Hepatic stellate cell (primary cell): ENCODE results near the gene ULK4.

Experiments
- DNase-seq: peaks from one replicate; pipeline ENCODE4 v3.0.0; 2011; ENCODE audit warnings: low spot score

Gene ULK4

DNA sequence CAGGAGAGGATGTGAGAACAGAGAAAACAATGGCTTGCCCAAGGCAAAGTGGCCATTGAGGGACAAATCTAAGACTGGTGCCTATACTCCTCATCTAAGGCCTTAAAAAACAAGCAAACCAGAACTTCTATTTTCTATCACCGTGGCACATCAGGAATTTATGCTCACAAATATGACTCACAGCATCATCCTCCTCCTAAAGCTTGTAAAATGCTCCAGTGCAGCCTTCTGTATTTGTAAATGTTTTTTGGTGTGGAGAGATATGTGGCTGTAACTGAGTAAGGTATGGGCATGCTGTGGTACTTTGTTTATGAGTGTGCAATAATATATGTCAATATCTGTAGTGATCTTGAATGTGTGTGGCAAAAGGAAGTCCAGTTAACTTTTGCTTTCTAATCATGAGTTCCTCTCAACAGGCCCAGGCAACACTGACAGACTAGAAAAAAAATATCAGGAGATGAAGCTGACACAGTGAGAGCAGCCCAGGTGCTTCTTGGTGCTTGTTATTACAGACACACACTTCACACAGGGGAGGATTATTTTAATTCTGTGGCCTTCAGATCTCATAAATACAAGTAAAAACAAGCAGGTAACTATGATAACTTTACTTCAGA, 702.3 kb downstream of the ULK4 start:
- no peak for DNase-seq

DNA sequence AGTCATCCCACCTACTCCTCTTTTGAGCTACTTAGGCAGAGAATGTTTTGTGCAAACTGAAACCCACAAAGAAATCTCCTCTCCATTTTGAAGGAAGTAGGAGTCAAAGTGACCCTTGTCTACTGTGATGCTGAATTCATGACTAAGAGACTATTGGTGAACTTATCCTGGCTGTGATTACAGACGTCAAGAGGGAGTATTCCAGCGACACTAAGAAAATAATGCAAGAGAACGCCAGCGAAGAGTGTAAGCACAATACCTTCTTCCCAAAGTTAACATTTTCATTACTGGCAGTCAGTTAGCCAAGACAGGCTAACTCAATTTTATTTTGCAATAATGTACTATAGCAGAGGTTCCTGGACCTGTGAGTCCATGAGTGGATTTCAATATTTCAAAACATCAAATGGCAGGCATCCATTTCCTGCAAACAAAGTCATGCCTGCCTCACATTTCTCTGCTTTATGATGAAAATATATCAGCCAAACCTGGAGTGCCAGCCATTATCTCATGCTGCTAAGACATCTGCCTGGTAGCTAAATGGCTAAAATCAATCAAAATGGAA, 703.6 kb downstream of the ULK4 start:
- DNase-seq, result no peak

DNA sequence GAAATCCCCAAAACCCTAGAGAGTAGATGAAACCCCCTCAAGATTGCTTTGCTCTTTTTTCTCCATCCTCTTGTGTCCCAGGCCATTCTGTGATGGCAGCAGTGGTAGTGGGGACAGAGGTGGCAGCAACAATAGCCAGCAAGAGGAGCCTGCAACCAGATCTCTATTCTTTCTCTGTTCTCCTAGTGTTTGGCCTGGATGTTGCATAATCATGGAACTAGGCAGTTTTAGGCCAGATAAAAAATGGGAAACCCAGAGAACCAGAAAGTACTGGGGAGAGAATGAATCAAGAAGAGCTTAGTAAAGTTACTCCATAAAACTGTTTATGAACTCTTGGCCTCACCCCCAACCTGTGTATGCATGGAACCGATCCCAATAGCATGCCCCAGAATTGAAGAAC, 710.3 kb downstream of the ULK4 start:
- DNase-seq, result no peak

DNA sequence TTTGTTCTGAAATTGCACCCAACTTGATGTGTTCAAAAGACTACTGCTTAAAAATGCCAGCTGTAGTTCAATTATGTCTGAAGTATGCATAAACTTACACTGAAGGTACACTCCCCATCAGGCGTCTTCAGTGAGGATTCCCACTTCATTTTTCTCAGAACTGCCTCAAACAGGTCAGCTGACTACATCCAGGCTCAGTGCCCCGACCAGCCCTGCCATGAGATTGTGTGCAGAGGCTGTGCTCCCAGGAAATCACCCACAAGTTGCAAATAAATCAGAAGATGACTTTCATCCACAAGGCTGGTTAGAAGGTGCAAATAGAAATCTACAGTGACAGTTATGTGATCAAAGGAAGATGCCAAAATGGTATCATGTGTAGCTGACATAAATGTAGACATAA, 711.1 kb downstream of the ULK4 start:
- DNase-seq, result no peak

DNA sequence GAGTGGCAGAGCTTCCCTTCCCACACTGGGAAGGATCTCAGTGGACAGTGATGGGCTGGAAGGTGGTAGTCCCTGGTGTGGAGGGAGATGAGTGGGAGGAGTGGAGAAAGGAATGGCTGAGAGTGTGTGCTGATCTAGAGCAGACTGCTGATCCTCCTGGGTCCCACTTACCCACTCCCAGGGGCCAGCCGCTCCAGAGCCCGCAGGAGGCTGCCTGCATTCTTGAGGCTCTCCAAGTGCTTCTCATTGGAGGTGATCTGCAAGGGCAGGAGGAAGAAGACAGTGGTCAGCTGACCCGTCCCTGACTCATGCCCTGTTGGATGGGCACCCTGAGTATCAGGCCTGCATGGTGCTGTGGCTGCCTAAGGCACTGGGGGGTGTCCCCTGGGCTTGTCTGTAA, 712.6 kb downstream of the ULK4 start:
- no peak for DNase-seq

DNA sequence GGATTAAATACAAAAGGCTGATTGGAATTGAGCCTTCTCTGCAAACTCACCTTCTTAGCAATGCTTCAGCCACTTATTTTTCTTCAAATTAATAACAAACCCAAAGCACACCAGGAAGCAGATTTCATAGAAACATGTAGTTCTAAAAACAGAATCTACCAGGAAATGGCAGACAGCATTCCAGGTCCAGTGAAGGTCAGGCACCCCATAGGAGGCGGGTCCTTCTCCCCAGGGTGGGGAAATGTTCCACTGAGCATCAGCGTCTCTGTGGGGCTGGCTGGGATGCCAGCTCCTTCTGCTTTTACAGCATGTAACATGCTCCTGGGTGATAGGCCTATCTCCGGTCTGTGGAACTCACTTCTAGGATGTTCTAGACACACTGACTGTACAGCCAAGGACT, 713.4 kb downstream of the ULK4 start:
- DNase-seq, result no peak

DNA sequence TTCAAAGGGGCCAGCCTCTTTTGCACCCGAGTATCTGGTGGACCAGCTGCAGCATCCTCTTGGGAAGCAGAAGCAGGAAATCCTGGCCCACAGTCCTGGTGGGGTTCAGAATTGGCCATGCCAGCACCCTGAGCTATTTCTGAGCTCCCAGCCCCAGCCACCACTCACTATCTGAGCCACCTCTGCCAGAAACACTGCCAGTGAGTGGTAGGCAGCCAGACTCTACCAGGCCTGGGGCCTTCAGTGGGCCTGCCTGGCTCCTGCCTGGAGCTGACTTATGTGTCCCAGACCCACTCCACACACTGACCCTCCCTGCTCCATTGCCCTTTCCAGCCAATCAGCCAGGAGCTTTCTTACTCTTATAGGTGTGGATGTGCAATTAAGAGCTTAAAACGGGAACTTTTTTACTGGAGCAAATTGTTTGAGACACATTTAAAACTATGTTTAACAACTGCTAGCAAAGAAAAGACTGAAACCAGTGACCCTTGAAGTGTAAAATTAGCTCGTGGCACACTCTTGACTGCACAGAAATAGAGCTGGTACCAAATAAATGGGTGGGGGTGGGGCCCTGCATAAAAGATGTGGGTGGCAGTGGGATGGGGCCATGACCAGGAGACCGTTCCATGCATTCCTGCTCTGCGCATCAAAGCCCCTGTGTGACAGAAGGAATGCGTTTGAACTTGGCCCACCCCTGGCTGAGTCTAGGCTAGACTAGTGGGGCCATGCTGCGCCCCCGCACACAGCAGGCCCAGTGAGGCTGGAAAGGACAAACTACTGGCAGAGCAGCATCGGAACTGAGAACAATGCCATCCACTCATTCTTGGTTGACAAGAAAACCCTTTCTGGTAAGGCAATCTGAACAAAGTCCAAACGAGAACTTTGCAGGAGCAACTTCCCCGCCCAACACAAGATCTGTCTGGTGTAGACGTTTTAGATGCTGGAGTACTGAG, 714.6 kb downstream of the ULK4 start:
- no peak for DNase-seq

DNA sequence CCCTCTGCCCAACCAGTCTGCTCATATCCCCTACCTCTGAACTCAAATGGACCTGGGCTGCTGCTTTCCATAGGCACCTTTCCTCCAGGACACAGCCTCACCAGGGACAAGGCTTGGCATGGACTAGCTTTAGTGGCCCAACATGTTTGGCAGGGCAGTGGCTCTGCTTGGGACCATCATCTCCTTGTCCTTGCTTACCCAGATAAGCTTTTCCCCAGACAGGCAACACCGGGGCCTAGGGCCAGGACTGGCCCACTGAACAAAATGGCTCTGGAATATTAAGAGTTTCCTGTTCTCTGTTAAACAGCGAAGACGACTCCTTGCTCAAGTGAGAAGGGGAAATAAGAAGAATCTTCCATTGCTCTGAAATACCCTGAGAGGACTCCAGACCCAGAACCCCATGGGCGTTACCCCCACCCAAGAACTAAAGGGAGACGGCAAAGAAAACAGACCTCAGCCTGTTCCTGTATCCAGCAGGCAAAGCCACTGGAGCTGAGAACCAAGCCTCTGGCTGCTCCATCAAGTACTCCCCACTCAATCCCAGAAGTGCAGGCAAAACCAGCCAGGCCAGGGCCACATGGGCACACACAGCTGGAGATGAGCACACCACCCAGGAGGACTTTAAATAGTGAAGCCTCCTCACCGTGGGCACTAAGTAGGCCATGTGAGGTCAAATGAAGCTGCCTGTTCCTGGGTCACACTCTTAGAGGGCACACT, 717.1 kb downstream of the ULK4 start:
- no peak for DNase-seq

DNA sequence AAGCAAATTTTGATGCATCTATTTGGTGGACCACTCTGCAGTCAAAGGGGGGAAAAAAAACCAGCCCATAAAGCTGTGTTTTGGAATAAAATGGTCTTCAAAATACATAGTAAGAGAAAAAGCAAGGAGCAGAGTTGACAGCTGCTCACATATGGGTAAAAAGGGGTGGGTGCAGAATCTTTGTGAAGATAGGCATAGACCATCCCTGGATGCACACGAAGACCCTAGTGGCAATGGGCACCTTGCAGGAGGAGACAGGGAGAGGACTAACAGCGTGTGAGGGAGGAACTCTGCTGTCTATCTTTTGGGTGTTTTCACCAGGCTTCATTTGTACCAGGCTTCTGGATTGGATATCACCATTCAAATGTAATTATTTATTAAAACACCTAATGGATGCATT, 718.7 kb downstream of the ULK4 start:
- no peak for DNase-seq

DNA sequence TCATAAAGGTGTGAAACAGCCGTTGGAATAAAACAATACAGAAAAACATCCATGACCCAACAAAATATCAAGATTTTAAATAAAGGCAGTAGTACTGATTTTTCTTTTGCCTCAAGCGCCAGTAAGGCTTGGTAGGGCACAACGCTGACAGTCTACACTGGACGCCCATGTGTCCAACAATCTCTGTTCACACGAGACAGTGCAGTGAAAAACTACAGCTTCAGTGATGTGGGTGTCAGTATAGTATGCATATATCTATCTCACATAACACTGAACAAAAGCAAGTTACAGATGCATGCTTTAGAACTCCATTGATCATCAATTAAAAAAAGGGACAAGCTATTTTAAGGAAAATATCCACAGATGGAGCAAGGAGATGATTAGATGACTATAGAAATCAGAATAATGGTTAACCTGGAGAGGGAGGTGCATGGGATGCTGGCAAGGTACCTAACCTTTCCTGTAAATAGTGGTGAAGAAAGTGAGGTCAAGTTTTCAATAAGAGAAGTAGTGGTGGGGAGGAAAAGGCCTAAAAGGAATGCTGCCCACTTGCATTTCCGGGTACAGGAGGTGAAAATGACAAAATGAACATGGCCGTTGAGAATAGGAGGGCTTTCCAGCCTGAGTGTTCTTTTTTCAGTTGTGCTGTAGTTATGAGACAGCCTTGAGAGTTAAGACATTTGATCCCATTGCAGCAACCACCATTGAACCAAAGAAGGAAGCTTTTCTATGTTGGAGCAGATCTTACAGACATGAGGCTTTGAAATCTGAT, 719.9 kb downstream of the ULK4 start:
- no peak for DNase-seq

DNA sequence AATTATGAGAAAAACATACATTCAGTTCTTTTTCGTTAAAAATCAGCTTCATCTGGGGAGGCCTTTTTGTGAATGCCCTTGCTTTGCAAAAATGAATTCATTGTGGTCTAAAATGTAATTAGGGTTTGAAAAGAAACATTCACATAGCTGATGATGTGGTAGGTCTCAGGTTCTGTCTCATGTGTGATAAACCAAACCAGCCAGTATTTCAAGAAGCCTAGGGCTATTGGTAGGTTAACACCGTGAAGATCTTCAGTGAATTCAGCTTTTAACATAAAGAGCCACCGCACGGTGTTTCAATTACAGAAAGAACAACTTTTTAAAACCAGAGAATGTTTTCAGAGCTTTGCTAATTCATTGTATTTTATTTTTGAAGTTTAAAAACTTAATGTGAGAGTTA, 720.7 kb downstream of the ULK4 start:
- no peak for DNase-seq

DNA sequence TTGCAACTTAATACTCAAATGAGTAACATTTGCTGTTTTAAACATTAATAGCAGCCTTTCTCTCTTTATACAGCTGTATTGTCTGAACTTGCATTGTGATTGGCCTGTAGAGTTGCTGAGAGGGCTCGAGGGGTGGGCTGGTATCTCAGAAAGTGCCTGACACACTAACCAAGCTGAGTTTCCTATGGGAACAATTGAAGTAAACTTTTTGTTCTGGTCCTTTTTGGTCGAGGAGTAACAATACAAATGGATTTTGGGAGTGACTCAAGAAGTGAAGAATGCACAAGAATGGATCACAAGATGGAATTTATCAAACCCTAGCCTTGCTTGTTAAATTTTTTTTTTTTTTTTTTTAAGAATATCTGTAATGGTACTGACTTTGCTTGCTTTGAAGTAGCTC, 722.3 kb downstream of the ULK4 start:
- DNase-seq, result no peak

DNA sequence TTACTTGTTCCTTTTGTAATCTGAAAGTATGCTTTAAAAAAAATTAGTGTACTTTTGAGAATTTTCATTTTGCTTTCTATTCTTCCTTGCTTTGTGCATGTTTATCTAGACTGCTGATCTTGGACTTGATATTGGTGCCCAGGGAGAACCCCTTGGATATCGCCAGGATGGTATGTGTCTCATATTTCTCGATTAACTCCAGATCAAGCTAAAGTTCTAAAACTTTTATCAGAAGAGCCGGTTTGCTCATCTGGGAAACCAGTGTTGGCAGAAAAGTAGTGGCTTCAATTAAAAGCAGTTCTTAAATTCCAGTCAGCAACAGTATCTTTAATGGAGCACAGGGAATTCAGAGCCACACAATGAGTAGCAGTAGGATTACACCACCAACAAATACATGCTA, 724.0 kb downstream of the ULK4 start:
- DNase-seq, result no peak

DNA sequence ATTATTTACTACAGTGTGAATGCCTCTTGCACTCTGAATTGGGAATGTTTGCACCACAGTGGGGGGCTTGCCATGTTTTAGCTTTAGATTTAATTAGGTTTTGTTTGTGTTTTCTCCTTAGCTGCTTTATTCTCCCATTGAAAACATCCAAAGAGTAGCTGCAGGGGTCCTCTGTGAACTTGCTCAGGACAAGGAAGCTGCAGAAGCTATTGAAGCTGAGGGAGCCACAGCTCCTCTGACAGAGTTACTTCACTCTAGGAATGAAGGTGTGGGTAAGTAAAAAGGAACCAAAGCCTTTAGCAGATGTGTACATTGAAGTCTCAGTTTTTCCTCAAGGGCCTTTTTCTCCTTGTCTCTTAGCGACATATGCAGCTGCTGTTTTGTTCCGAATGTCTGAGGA, 725.7 kb downstream of the ULK4 start:
- DNase-seq, result no peak

DNA sequence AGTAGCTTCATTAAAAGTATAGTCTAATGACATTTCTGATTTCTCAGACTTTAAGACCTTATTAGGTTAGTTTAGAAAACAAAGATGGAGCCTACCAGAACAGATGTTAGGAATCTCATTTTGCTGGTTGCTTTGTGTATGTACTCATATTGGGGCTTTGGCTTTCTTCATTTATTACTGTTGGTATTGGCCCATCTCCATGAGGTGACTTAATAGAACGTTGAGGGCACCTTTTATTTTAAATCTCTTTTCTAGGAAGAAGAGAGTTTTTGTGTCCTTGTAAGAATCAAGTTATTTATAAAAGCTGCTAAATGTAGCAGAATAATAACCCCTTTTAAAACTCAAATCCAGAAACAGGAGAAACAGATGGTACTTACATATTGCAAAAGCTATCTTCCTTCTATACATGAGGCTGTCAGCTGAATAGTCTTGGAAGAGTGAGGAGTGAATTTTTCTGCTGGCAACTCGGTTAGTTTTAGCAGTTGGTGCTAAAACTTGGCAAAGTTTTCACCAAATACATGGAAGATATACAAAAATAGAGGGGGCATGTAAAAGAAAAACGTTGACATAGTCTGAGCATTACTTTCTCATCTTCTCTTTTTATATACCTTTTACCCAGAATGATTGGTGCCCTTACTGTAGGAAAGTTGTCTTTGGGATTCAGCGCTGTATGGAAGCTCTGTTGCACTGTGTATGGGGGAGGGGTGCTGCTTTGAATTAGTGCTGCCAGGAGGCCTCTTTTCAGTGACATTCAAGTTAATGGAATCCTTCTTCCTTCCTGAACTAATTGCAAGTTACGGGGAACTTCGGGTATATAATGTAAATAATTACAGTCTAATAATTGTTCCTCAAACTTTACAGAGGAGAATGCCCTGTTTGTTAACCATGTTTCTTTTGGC, 726.8 kb downstream of the ULK4 start:
- no peak for DNase-seq

DNA sequence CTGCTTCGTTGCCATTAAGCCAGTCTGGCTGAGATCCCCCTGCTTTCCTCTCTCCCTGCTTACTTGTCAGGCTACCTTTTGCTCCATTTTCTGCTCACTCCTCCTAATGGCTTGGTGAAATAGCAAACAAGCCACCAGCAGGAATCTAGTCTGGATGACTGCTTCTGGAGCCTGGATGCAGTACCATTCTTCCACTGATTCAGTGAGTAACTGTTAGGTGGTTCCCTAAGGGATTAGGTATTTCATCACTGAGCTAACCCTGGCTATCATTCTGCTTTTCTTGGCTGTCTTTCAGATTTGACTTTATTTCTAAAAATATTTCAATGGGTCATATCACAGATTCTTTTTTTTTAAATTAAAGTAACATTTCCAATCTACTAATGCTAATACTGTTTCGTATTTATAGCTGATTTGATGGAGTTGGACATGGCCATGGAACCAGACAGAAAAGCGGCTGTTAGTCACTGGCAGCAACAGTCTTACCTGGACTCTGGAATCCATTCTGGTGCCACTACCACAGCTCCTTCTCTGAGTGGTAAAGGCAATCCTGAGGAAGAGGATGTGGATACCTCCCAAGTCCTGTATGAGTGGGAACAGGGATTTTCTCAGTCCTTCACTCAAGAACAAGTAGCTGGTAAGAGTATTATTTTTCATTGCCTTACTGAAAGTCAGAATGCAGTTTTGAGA, 737.6 kb downstream of the ULK4 start:
- DNase-seq, result peak; percentile 67

DNA sequence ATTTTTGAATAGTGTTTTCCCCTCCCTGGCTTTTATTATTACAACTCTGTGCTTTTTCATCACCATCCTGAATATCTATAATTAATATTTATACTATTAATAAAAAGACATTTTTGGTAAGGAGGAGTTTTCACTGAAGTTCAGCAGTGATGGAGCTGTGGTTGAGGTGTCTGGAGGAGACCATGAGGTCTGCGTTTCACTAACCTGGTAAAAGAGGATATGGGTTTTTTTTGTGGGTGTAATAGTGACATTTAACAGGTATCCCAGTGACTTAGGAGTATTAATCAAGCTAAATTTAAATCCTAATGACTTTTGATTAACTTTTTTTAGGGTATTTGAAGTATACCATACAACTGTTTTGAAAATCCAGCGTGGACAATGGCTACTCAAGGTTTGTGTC, 738.2 kb downstream of the ULK4 start:
- no peak for DNase-seq

DNA sequence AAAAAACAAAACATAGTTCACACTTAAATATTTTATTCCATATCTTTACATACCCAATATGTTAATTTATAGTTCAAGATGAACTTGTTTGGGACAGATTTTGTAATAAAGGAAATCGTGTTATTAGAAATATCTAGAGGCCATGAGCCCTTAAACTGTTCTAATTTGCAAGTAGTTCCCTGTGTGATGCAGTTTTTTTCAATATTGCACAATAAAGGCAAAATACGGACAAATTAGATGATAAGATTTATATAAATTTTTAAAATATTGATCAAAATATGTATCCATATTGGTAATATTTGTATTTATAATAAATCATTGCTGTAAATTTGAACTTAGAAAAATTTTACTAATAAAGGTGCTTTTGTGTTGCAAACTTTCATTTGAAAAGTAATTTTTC, 738.8 kb downstream of the ULK4 start:
- no peak for DNase-seq

DNA sequence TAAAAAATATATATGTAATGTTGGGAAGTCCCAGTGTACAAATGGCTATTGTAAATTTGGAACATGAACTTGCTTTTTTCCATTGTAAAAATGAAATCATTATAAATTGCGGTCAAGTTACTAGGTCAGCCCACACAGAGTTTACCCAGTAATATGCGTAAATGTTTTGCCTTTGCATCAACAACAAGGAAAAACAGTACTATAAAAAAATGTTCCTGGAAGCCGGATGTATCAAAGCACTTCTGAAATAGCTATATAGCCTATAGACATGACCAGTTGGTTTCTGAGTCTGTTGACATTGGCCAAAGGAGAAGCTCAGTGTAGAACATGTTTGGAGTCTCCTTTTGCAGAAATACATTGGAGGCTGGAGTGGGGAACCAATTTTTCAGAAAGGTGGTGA, 739.4 kb downstream of the ULK4 start:
- no peak for DNase-seq

DNA sequence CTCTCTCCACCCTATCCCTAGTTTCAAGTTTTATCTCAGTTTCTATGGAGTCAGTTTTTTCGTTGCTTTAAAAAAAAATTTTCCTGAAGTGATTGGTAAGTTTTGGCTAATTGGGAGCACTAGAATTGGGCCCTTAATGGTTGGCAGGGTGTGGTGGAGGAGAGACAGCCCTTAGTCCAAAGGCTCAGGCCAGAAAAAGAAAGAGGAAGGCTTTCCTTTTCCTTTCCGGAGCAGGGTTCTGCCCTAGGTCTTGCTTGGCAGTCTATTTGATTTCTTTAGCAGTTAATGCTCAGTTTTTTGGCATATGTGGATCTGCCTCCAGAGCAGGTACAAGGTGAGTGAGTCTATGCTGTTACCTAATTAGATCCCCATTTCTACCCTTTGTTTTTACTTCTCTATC, 739.9 kb downstream of the ULK4 start:
- no peak for DNase-seq
